Camera-type eye (tissue), 1 donor: ENCODE results near the gene GGT7. TPM values are rescaled to one million over a fixed set of nuclear protein-coding genes. Genes with fewer than 3 reads are reported as not detected.

Experiments used
- total RNA-seq: library from RNA; depleted of rRNA; stranded (reverse); fragments of >200 nt; gene quantifications from one replicate; pipeline ENCODE4 v1.2.3, GENCODE V29; 2014

The GGT7 gene
- total RNA-seq: 25.1 TPM

DNA sequence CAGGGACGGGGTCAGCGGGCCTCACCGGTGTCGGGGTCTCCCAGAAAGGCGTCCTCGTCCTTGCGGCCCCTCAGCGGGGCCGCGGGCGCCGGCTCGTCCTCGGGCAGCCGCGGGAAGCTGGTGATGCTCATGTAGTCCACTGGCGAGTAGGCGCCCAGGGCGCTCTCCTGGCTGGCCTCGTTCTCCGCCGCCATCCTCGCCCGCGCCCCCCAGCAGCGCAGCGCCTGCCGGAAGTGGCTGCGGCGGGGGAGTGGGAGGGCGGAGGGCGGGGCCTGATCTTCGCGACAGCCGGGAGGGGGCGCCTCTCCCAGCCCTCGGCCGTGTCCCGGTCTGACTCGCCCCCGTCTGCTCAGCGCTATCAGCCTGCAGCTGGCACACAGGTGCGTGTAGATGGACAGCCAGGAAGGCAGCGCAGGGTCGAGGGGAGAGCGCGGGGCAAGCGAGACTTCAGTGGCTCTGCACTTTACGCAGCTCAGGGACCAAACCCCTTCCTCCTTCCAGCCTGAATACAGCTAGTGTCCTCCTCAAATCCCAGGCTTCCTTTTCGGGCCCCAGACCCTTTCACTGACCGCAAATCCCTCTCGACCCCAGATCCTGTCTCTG lies at the start of gene GGT7:
Gene GGT7 (minus strand): TSS at position 235 of the 603 bp plus-strand sequence. CDS start 41 bp downstream, at position 194.

GRCh38 chr20:34876406-34877282 lies 4.0 kb upstream of the GGT7 start, which contains the start of gene ACSS2:
ACSS2 (plus strand) TSS chr20:34876612; CDS start chr20:34876646, 34 bp downstream.

DNA sequence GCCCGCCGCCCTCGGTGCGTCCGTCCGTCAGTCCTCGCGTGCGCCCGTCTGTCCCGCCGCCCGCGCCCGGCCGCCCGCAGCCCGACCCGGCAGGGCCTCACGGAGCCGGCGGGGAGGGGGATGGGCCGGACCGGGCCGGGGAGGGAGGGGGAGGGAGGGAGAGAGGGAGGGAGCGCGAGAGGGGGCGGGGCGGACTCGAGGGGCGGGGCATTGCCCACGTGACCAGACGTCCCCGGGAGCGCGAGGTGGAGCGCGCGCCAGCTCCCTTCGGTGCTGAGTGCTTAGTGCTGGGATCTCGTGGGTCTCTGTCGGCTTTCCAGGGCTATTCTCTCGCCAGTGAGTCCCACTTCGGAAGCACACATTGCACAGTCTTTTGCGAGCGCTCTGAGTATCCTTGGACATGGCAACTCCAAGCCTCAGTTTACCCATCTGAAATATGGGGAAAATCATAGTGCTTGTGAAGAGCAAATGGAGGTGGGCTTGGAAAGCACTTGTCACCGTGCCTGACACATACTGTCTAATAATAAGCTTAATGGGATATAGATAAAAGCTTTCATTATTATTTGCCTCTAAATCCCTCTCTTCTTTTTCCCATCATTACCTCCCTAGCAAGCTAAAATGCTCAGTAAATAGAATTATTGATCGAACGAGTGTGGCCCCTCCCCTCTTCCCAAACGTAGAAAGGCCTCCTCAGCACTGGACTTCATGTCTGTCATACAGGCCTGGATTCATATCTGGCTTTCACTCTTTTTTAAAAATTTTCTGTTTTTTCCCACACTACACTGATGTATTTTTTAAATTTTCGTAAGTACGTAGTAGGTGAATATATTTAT lies 46.9 kb downstream of the GGT7 start, which contains the start of gene NCOA6:
Gene NCOA6 (minus strand): TSS at position 122 of the 833 bp plus-strand sequence. CDS start 43,296 bp downstream, outside the sequence.

Other genes starting within 250 kb of the GGT7 start
- gene PIGU, start 195.8 kb downstream of the GGT7 start, total RNA-seq: 21.3 TPM
- 13.9 TPM for gene TP53INP2, start 168.5 kb downstream of the GGT7 start, total RNA-seq
- gene NCOA6, start 47.2 kb downstream of the GGT7 start, total RNA-seq: 30.0 TPM
- 39.0 TPM for gene ACSS2, start 3.8 kb upstream of the GGT7 start, total RNA-seq
- 99.4 TPM for gene GSS, start 83.0 kb upstream of the GGT7 start, total RNA-seq
- 10.7 TPM for gene MYH7B, start 83.0 kb upstream of the GGT7 start, total RNA-seq
- gene TRPC4AP, start 220.0 kb upstream of the GGT7 start, total RNA-seq: 76.2 TPM